ACC112 (cell line): ENCODE results near the gene ESRRA.

Experiments used
- H2AFZ ChIP-seq: fragments of 200-600 bp; sonication (generic); one replicate; pipeline ENCODE4 v1.6.0; 2017; ENCODE audit warnings: antibody characterized with exemption, low read length; ENCODE audit not compliant: unreplicated experiment
- H3K27ac ChIP-seq: fragments of 200-600 bp; sonication (generic); 2 replicates; pipeline ENCODE4 v1.5.1; 2014; ENCODE audit warnings: low read depth, mild to moderate bottlenecking, antibody characterized with exemption, low read length, moderate library complexity
- H3K27me3 ChIP-seq: fragments of 200-600 bp; sonication (generic); 2 replicates; pipeline ENCODE4 v1.6.1; 2014; ENCODE audit warnings: mild to moderate bottlenecking, antibody characterized with exemption, low read length, moderate library complexity, mixed read lengths; ENCODE audit not compliant: insufficient read depth
- H3K36me3 ChIP-seq: fragments of 200-600 bp; sonication (generic); 2 replicates; pipeline ENCODE4 v1.6.1; 2016; ENCODE audit warnings: mild to moderate bottlenecking, antibody characterized with exemption, low read length, moderate library complexity, mixed read lengths; ENCODE audit not compliant: insufficient read depth
- H3K4me1 ChIP-seq: fragments of 200-600 bp; sonication (generic); one replicate; pipeline ENCODE4 v1.6.1; 2016; ENCODE audit warnings: low read length, mixed read lengths; ENCODE audit not compliant: insufficient read depth, unreplicated experiment, control insufficient read depth
- H3K4me3 ChIP-seq: fragments of 200-600 bp; sonication (generic); 2 replicates; pipeline ENCODE4 v1.5.1; 2014; ENCODE audit warnings: mild to moderate bottlenecking, low read depth, low read length
- H3K79me2 ChIP-seq: fragments of 200-600 bp; sonication (generic); one replicate; pipeline ENCODE4 v1.6.0; 2016; ENCODE audit warnings: low read length; ENCODE audit not compliant: control insufficient read depth, unreplicated experiment, insufficient read depth

ESRRA gene

DNA sequence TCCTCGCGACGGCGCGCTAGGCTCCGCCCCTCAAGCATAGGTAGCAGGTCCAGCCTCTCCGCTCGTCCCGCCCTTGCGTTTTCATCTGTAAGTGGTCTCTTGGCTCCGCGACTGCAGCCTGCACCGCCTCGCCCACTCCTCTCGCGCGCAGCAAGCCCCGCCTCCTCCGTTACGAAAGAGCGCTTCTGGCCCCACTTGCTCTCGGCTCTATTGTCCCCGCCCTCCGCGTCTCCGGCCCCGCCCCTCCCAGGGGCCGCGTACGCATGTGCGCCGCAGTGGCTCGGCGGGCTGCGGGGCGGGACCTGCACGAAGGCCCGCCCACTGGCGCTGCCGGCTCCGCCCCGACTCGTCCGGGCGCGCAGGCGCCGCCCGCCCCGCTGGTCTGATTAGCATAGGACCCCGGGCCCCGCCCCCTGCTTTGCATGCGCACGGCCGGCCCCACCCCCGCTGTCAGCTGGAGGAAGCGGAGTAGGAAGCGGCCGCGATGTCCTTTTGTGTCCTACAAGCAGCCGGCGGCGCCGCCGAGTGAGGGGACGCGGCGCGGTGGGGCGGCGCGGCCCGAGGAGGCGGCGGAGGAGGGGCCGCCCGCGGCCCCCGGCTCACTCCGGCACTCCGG, at the start of gene ESRRA:
Gene ESRRA, plus strand, starts transcription at position 450 of the 616 bp plus-strand sequence. CDS start 1,656 bp downstream, outside the sequence.
- peak within 1 kb of the TSS; percentile 58 for H2AFZ ChIP-seq
- peaks cover 6% of the 10 kb centered on the region; the same call in 1 of the 2 replicates for H3K27me3 ChIP-seq
- peaks cover 10% of the 10 kb centered on the region for H3K79me2 ChIP-seq
- H3K27ac ChIP-seq: peak within 1 kb of the TSS; percentile 71
- peak within 1 kb of the TSS; percentile 94 for H3K4me3 ChIP-seq
- peaks cover 14% of the 10 kb centered on the region for H3K4me1 ChIP-seq
- H3K36me3 ChIP-seq: no peaks in the 10 kb centered on the region

- Histone ChIP-seq H3K79me2 (peaks cover 21% of the 10 kb centered on the region), H3K4me1 (peaks cover 13% of the 10 kb centered on the region), H2AFZ (no peak overlapping the region), H3K4me3 (no peak overlapping the region), H3K27ac (no peak overlapping the region), H3K36me3 (peaks cover 14% of the 10 kb centered on the region), H3K27me3 (no peaks in the 10 kb centered on the region)
Measured at GRCh38 chr11:64256300-64256699, 49.0 kb upstream of the ESRRA start.

DNA sequence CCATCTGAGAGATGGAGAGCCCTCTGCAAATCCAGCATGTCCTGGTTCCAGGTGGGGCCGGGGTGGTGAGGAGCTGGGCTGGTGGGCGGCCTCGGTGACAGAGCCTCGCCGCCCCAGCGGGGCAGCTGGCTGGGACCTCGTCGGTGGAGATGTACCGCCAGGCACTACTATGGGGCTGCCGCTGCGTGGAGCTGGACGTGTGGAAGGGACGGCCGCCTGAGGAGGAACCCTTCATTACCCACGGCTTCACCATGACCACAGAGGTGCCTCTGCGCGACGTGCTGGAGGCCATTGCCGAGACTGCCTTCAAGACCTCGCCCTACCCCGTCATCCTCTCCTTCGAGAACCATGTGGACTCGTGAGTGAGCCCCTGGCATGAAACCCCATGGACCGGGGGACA, 47.0 kb upstream of the ESRRA start:
- H3K36me3 ChIP-seq: peaks cover 23% of the 10 kb centered on the region
- no peak overlapping the region for H3K4me3 ChIP-seq

GRCh38 chr11:64258946-64259532, 46.3 kb upstream of the ESRRA start:
- H3K4me3 ChIP-seq: no peak overlapping the region
- H3K27me3 ChIP-seq: no peaks in the 10 kb centered on the region
- H3K4me1 ChIP-seq: peaks cover 12% of the 10 kb centered on the region
- no peak overlapping the region for H2AFZ ChIP-seq
- H3K27ac ChIP-seq: no peak overlapping the region
- H3K79me2 ChIP-seq: no peaks in the 10 kb centered on the region
- H3K36me3 ChIP-seq: peaks cover 23% of the 10 kb centered on the region

More for the DNA sequence above, 47.0 kb upstream of the ESRRA start:
- no peak overlapping the region for H2AFZ ChIP-seq
- H3K4me1 ChIP-seq: peaks cover 16% of the 10 kb centered on the region
- no peak overlapping the region for H3K27ac ChIP-seq
- peaks cover 1% of the 10 kb centered on the region for H3K79me2 ChIP-seq
- no peaks in the 10 kb centered on the region for H3K27me3 ChIP-seq

DNA sequence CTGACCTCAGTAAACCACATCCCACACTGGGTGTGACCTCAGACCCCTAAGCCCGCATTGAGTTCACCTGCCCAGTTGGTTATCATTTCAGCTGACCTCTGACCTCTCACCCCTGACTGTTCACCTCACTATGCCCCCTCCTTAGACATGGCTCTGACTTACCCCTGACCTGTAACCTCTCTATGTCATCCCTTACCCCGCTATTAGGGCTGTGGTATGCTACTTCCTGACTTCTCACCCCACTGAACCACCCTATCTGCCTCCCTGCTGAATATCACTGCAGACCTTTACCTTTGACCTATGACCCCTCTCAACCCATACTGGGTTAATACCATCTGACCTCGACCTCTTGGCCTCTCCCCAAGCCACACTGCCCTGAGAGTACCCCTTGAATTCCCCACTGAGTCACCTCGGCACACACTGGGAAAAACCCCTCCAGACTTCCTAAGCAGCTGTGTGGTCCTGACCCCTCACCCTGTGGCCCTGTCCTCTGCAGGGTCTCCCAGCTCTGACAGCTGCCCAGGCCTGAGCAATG, 45.7 kb upstream of the ESRRA start:
- Histone ChIP-seq H3K36me3 (peaks cover 23% of the 10 kb centered on the region), H3K79me2 (no peaks in the 10 kb centered on the region), H3K27me3 (no peaks in the 10 kb centered on the region), H3K4me3 (no peak overlapping the region), H3K27ac (no peak overlapping the region), H2AFZ (no peak overlapping the region), H3K4me1 (peaks cover 12% of the 10 kb centered on the region)

DNA sequence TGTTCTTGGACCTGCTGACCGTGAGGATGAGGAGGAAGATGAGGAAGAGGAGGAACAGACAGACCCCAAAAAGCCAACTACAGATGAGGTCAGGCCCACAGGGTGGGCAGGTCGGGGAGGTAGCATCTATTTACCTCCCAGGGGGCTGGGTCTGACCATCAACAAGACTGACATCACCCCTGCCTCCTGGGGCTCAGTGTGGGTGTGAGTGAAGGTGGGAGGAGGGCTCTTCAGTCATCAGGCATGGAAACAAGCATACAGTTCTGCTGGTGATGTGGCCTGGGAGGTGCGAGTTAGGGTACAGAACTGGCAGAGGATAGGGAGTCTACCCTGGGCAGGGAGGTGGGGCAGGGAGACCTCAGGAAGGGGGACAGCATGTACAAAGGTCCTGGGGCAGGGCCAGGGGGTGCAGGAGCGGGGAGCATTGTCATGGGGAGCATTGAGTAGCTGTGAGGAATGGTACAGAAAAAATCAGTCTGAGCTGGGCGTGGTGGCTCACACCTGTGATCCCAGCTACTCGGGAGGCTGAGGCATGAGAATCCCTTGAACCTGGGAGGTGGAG, 45.1 kb upstream of the ESRRA start:
- Histone ChIP-seq H2AFZ (no peak overlapping the region), H3K36me3 (peaks cover 23% of the 10 kb centered on the region), H3K4me1 (peaks cover 12% of the 10 kb centered on the region), H3K27me3 (no peaks in the 10 kb centered on the region), H3K4me3 (no peak overlapping the region), H3K27ac (no peak overlapping the region), H3K79me2 (no peaks in the 10 kb centered on the region)

DNA sequence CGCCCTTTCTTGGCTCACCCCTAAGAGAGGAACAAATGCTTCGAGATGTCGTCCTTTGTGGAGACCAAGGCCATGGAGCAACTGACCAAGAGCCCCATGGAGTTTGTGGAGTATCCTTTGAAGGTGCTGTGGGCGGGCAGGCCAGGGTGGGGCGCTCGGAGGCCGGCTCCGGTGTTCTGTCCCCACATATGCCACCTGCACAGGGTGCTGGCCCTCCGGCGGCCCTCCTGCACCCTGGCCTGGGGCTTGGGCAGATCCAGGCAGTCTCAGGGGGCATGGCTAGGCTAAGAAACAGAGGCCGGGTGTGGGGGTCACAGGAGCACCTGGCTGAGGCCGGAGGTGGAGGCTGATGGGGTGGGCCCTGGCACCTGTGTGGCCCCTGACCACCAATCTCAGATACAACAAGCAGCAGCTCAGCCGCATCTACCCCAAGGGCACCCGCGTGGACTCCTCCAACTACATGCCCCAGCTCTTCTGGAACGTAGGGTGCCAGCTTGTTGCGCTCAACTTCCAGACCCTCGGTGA, 43.7 kb upstream of the ESRRA start:
- no peak overlapping the region for H2AFZ ChIP-seq
- no peaks in the 10 kb centered on the region for H3K79me2 ChIP-seq
- no peaks in the 10 kb centered on the region for H3K27me3 ChIP-seq
- H3K4me1 ChIP-seq: peaks cover 12% of the 10 kb centered on the region
- H3K36me3 ChIP-seq: peaks cover 19% of the 10 kb centered on the region
- no peak overlapping the region for H3K27ac ChIP-seq
- H3K4me3 ChIP-seq: no peak overlapping the region

GRCh38 chr11:64262271-64263002, 42.9 kb upstream of the ESRRA start:
- Histone ChIP-seq H3K36me3 (peaks cover 18% of the 10 kb centered on the region), H3K27ac (no peak overlapping the region), H2AFZ (no peak overlapping the region)

DNA sequence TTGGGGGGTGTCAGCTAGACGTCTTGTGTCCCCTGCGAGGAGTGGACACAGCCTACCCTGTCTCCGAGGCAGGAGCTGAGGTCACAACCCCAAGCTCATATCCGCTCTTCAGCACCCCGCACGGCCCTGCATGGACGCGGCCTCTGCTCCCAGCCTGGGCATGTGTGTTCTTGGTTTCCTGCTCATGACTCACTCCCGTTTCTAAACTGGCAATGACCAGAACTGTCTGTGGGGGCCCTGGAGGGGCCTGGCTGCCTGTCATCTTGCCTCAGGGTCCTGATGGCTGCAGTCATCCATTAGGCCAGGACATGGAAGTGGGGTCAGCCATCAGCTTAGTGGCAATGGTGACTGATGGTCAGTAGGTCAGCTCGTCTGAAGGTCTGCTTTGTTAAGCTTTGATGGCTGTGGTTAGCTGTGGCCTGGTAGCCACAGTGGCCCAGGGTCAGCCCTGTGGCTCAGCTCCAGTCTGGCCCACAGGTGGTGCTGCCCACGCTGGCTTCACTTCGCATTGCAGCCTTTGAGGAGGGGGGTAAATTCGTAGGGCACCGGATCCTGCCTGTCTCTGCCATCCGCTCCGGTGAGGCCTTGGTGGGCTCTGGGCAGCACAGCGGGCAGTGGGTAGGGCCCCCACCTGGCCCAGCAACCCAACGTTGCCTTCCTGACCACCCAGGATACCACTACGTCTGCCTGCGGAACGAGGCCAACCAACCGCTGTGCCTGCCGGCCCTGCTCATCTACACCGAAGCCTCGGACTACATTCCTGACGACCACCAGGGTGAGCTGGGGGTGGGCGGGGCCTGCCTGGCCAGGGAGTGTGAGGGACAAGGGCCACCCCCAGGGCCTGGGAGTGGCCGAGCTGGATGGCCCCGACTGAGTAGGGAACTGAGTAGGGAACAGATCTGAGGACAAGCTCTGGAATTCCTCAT, 42.0 kb upstream of the ESRRA start:
- peaks cover 19% of the 10 kb centered on the region for H3K4me1 ChIP-seq
- H3K36me3 ChIP-seq: peaks cover 18% of the 10 kb centered on the region
- no peaks in the 10 kb centered on the region for H3K27me3 ChIP-seq
- no peak overlapping the region for H3K4me3 ChIP-seq
- no peaks in the 10 kb centered on the region for H3K79me2 ChIP-seq
- no peak overlapping the region for H2AFZ ChIP-seq
- no peak overlapping the region for H3K27ac ChIP-seq

More at GRCh38 chr11:64262271-64263002, 42.9 kb upstream of the ESRRA start:
- Histone ChIP-seq H3K4me1 (peaks cover 12% of the 10 kb centered on the region), H3K79me2 (no peaks in the 10 kb centered on the region), H3K27me3 (no peaks in the 10 kb centered on the region), H3K4me3 (no peak overlapping the region)
